Lower lobe of right lung (tissue), 2 donors: ENCODE results near the gene B3GNT3. TPM values are rescaled to one million over a fixed set of nuclear protein-coding genes. Genes with fewer than 3 reads are reported as not detected.

Experiments
- ATAC-seq, 2 donors: fragments of 200-7000 bp; cut with Tn5 transposase; one replicate each; pipeline ENCODE4 v1.9.1; 2020 to 2022; ENCODE audit warnings: mild to moderate bottlenecking in 2 of 2, moderate library complexity in 2 of 2
- DNase-seq: peaks from one replicate; pipeline ENCODE4 v3.0.0-alpha.2; 2020
- H3K27ac ChIP-seq: fragments of 200-600 bp; one replicate; pipeline ENCODE4 v1.8.0; 2022
- H3K27me3 ChIP-seq: fragments of 200-600 bp; one replicate; pipeline ENCODE4 v1.8.0; 2022; ENCODE audit warnings: low read depth
- H3K36me3 ChIP-seq: fragments of 200-600 bp; one replicate; pipeline ENCODE4 v1.8.0; 2022; ENCODE audit warnings: mild to moderate bottlenecking
- H3K4me1 ChIP-seq: fragments of 200-600 bp; one replicate; pipeline ENCODE4 v1.8.0; 2022
- H3K4me3 ChIP-seq: fragments of 200-600 bp; one replicate; pipeline ENCODE4 v1.8.0; 2022; ENCODE audit warnings: mild to moderate bottlenecking
- H3K9me3 ChIP-seq: fragments of 200-600 bp; one replicate; pipeline ENCODE4 v1.8.0; 2022
- CTCF ChIP-seq: fragments of 200-600 bp; IDR thresholded peaks from one replicate; pipeline ENCODE4 v1.8.0; 2022; ENCODE audit warnings: antibody characterized with exemption, mild to moderate bottlenecking
- intact Hi-C: fragments of 100-400 bp; cut with DNase I; formaldehyde crosslinking; loops from one replicate; pipeline ENCODE4 v1.11.0; 2022
- total RNA-seq: library from RNA; stranded (reverse); fragmentation: NEBNext Ultra II Directional; extraction: Animal tissue kit (Norgen Biotek cat#: 25700); gene quantifications from one replicate; pipeline ENCODE4 v1.2.1, GENCODE V29; 2021
- donor health status: DM: no; HTN: yes; CAD: no; lungs with severe emphysema.

Gene B3GNT3
- total RNA-seq, 1 donor from 2014 or later: 1.6 TPM

- no peak for TF ChIP-seq CTCF
- H3K9me3 ChIP-seq: no peaks in the 10 kb centered on the region
- no peak for ATAC-seq
Observed at GRCh38 chr19:17754634-17755442, 40.1 kb upstream of the B3GNT3 start.

GRCh38 chr19:17755443-17755890, 39.5 kb upstream of the B3GNT3 start:
- intact Hi-C loops: no loop called here
- Histone ChIP-seq H3K27ac (no peak overlapping the region), H3K36me3 (no peaks in the 10 kb centered on the region), H3K27me3 (no peaks in the 10 kb centered on the region), H3K4me1 (no peaks in the 10 kb centered on the region), H3K4me3 (no peak overlapping the region), H3K9me3 (no peaks in the 10 kb centered on the region)
- ATAC-seq (no peak), DNase-seq (no peak)
- no peak for TF ChIP-seq CTCF

More at GRCh38 chr19:17754634-17755442, 40.1 kb upstream of the B3GNT3 start:
- Histone ChIP-seq H3K36me3 (no peaks in the 10 kb centered on the region), H3K4me3 (no peak overlapping the region), H3K27ac (no peak overlapping the region), H3K27me3 (no peaks in the 10 kb centered on the region), H3K4me1 (peaks cover under 1% of the 10 kb centered on the region)
- DNase-seq: no peak
- intact Hi-C loops: no loop called here

GRCh38 chr19:17755977-17756670, 38.8 kb upstream of the B3GNT3 start:
- H3K27me3 ChIP-seq: no peaks in the 10 kb centered on the region
- H3K27ac ChIP-seq: no peak overlapping the region
- H3K9me3 ChIP-seq: no peaks in the 10 kb centered on the region
- ATAC-seq (no peak), DNase-seq (no peak)
- intact Hi-C loops: no loop called here
- H3K36me3 ChIP-seq: no peaks in the 10 kb centered on the region
- no peaks in the 10 kb centered on the region for H3K4me1 ChIP-seq
- TF ChIP-seq CTCF: no peak
- H3K4me3 ChIP-seq: no peak overlapping the region

- Histone ChIP-seq H3K9me3 (no peaks in the 10 kb centered on the region), H3K4me1 (no peaks in the 10 kb centered on the region), H3K36me3 (no peaks in the 10 kb centered on the region), H3K27me3 (no peaks in the 10 kb centered on the region), H3K4me3 (no peak overlapping the region), H3K27ac (no peak overlapping the region)
- DNase-seq (no peak), ATAC-seq (peak; percentile 58 to 60)
- no peak for TF ChIP-seq CTCF
- intact Hi-C loops: no loop called here
Observed at GRCh38 chr19:17757125-17757524, 37.8 kb upstream of the B3GNT3 start.

- Histone ChIP-seq H3K27ac (no peak overlapping the region), H3K36me3 (no peaks in the 10 kb centered on the region), H3K9me3 (no peaks in the 10 kb centered on the region), H3K27me3 (no peaks in the 10 kb centered on the region), H3K4me3 (no peak overlapping the region), H3K4me1 (no peaks in the 10 kb centered on the region)
- no peak for TF ChIP-seq CTCF
- intact Hi-C loops: no loop called here
- no peak for ATAC-seq
- no peak for DNase-seq
Observed at GRCh38 chr19:17758515-17758914, 36.4 kb upstream of the B3GNT3 start.
